GM21526 (cell line): ENCODE data around the gene TMC2.
A peak's percentile ranks its signal among the peaks of the same experiment; 100 is the strongest.
"Not testable (repeated sequence)": the region's sequence is repeated elsewhere in the genome, so short reads cannot be mapped to it uniquely, and the experiment has no call there.

Experiments used
- ATAC-seq: cut with Tn5 transposase; IDR thresholded peaks from one replicate; pipeline ENCODE4 v1.9.1; 2021; ENCODE audit warnings: moderate library complexity; ENCODE audit not compliant: unreplicated experiment, low FRiP score

TMC2 gene

DNA sequence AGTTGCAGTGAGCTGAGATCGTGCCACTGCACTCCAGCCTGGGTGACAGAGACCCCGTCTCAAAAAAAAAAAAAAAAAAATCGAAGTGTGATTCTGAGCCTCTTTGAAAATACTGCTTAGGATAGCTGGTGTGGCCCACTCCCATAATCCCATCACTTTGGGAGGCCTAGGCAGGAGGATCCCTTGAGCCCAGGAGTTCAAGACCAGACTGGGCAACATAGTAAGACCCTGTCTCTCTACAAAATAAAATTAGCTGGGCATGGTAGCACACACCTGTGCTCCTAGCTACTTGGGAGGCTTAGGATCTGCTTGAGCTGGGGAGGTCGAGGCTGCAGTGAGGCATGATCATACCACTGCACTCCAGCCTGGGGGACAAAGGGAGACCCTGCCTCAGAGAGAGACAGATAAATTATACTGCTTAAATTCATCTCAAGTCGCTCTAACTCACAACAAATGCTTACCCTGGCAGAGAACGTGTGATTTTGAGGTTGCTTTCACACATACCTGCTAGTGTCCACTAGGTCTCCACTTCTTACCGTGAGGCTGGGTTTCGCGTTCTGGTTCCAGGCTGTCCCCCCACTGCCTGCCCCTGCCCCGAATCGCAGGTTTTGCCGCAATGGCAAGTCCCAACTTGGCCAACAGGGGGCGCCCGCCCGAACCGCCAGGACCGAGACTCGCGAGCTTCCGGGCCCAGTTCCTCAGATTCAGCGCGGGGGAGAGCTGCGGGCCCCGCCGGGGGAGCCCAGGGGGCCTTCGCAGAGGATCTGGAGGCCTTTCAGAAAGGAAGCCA, 12.3 kb upstream of the TMC2 start:
- peak; percentile 61 for ATAC-seq

DNA sequence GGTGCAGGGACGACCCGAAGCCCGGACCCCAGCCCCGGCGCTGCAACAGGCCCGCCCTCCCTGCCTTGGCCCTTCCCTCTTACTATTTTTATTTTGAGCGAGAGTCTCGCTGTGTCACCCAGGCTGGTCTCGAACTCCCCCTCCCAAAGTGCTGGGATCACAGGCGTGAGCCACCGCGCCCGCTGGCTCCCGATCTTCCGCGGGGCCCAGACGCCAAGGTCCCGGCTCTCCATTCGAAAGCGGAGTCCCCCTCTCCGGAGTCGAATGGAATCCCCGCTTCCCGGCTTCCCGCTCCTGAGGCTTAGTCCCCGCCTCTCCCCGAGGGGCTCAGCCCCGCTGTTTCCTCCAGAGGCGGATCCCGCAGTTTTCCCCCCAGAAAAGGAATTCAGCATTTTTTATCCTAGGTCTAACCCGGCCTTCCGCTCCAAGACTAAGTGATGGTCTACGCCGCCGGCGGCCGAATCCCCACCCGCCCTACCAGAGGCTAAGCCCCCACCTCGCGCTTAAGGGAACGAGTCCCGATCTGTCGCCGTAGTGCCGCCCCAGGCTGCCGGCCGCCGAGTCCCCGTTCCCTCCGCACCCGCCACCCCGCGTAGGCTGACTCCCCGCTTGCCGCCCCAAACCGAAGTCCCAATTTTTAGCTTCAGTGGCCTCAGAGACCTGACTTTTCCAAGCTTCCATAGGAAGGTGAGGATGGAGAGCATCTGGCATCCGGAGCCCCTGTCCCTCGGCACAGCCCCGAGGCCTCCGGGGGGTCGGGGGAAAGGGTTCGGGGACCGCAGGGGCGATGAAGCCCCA, 11.5 kb upstream of the TMC2 start:
- ATAC-seq, result peak; percentile 26

DNA sequence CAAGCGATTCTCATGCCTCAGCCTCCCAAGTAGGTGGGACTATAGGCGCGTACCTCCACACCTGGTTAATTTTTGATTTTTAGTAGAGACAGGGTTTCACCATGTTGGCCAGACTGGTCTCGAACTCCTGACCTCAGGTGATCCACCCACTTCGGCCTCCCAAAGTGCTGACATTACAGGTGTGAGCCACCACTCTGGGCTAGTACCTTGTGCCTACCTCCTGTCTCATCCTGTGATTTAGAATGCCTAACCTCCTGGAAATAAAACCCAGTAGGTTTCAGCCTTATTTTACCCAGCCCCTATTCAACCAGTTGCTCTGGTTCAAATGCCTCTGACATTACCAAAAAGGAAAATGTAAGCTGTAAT, 10.2 kb upstream of the TMC2 start:
- ATAC-seq, result not testable (repeated sequence)

DNA sequence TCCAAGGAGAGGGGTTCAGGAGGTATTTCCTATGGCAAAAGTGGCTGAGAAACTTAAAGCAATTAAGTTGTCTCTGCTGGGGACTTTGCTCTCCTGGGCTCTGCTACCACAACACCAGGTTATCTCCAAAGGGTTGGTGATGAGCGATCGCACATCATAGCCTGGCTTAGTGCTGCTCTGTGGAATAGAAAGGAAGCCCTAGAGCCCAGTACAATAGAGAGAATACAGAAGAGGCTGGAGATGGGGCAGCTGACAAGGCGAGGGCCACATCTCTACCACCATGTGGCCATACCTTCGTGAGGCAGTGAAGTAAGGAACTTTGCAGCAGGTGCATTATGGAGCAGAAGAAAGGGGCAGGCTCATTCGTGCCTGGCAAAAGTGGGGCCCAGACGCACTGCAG, 8.6 kb upstream of the TMC2 start:
- no peak for ATAC-seq

DNA sequence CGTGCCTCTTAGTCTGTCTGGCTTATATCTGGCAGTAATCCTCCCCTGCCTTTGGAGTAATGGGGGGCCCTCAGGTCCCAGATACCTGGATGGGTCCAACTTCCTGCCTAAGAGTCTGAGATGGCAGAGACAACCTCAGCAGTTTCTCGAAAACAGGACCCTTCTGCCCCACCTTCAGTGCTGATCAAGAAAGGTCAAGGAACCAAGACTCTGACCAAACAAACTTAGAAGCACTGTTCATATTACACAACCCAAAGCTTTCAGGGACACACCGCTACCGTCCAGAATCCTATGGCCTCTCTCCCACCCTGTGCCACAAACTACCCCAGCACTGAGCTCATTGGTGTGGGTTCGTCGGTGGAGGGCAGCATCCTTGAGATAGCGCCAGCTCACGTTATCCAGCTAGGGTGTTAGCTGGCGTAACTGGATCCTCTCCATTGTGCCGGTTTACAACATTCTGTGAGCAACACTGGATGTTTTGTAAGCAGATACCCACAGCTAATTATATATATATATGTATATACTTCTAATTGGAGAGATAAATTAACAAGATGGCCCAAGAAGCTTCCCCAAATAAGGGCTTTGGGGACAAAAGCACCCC, 7.6 kb upstream of the TMC2 start:
- ATAC-seq, result no peak

DNA sequence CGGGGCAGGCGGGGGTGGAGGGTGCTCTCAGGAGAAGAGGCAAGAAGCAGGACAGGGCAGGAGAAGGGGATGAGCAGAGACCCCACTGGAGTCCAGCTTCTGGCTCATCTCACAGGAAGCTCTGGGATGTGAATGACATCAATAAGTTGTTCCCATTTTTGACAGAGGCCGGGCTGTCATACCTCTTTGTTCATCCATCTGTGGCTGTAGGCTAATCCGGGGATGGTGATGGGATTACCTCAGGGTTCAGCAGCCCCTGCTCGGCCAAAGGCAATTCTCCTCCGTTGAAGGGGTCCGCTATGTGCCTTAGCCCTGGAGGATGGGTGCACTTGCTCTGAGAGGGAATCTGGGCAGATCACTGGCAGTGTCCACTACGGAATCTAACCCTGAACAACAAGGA, 3.3 kb upstream of the TMC2 start:
- no peak for ATAC-seq

DNA sequence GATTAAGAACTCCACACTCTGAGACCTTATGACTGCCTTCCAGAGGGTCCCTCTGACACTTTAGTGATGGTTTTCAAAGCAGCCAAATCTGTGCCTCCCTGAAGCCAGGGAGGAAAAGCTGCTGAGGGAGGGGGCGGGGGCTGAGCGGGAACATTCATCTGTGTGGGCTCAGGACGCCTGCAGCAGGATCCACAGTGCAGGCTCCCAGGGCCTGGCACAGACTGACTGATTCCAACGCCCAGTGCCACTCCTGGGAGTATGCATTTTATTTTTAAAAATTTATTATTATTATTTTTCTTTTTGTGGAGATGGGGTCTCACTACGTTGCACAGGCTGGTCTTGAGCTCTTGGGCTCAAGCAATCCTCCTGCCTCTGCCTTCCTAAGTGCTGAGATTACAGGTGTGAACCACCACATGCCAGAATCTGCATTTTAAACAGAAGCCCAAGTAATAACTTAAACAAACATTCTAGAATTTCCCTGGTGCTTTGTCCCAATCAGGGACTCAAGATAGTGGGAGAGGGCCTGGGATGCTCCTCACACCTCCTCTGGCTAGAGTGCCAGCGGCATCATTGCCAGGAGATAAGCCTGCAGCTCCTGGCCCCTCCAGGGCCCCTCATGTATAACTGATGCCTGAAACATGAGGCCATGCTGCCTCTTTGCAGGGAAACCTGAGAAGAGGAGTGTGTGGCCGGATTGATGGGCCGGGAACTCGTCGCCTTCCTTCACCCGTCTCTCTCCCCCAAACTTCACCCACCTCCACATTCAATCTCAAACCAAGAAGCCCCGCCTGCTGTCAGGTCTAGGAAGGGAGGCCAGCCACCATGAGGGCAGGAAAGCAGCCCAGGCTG, 438 bp upstream of the TMC2 start:
- no peak for ATAC-seq

DNA sequence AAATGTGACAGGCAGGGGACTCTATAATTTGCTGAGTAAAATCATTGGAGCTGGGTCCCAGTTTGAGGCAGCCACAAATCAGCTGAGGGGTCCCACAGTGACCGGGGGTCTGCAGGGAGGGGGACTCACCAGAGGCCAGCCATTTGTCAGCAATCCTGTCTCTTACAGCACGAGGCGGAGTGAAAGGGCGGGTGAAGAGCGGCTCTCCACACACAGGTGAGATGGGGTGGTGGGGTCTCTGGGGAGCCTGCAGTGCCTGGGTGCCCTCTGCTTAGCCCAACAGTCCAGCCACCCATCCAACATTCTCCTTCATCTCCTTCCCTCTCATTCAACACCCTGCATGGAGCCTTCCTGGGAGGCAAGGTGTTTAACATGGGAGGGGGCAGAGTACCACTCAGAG, 728 bp downstream of the TMC2 start:
- ATAC-seq, result no peak

DNA sequence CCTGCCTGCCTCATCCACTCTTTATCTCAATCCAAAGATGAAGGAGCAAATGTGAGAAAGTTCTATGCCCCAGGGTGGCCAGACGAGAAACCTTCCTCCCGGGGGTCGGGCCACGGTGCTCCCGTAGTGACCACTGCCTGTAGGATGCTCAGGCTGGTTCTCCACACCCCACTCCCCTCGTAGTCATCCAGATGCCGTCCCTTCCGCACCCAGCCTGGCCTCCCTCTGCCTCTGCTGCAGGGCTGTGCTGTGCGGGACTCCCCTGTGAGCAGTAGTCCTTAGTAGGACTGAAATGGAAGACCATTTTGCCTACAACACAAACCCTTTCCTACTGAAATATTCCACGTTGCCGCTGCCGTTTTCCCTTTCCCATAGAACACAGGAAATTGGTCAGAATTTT, 2.0 kb downstream of the TMC2 start:
- no peak for ATAC-seq

DNA sequence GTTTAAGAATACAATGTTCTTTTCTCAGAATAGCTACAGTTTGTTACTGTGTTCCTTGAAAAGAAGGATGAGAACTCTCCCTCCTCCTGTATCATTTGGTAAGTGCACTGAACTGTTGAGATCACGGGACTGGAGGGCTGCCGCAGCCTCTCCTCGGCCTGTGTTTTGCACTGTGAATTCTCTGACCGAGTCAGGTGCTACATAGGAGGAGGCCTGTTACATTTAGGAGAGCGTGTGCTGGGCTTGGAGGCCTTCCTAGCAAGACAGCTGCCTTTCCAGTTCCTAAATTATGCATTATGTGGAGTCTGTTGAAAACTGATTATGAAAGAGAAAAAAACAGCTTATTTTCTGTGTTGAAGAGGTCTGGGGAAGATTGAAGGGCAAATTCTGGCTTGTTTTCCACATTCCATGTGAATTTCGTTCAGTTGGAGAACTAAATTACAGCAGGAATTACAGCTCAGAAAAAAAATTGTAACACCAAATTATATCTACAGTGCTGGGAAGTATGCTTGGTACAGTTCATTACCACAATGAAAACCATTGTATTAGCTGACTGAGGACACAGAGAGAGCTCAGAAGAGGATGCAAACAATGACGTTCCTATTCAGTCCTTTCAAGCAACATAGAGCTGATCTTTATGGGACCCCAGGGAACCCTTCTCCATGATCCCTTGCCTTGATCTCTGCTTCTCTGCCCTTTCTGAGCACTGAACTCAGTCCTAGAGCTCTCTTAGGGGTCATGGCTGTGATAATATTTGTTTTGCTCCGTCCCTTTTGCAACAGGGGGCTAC, 2.8 kb downstream of the TMC2 start:
- no peak for ATAC-seq

DNA sequence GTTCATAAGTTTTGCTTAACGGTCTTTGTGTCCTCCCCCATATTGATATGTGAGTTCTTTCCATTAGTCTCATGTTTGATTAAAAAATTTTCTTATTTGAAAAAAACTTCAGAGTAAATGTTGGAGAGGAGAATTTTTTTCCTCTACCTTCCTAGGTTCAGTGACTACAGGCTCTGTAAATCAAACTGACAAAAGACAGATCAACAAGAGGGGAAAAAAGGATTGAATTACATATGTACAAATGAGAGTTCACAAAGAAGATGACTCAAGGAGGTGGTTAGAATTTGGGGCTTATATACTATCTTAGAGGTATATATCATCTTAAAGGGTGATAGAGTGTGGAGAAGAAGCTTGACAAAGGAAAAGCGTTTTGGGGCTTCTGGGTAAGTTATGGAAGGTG, 5.6 kb downstream of the TMC2 start:
- ATAC-seq, result no peak

DNA sequence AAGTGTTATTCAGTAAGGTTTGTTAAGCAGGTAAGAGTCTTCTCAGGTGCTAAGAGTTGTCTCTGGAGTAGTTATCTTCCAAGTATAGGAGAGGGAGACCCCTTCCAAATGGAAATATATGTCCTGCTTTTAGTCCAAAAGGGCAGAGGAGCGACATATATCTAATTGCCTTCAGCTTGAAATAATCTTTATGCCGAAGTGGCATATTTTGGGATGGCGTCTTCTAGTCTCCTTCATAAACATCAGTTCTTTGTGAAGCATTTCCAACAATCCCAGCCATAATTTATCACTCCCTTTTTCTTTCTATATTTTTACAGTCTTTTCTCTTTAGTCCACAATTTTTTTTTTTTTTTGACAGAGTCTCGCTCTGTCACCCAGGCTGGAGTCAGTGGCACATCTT, 6.0 kb downstream of the TMC2 start:
- ATAC-seq, result no peak

DNA sequence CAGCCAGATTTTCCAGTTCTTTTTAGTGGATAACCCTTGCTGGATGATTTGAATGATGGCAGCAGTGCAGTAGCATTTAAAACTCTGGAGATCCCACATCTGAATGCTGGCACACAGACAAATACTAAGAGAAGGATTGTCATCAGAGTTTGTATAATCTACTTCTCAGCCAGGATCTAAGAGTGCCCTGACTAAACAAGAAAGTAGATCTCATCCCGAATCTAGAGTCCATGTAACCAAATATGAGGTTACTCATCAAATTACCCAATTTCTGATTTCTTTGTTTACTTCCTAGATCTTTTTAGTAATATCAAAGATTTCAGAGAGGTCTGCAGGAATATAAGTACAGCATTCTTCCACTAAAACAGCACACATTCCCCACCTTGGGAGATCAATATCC, 7.8 kb downstream of the TMC2 start:
- ATAC-seq, result no peak

DNA sequence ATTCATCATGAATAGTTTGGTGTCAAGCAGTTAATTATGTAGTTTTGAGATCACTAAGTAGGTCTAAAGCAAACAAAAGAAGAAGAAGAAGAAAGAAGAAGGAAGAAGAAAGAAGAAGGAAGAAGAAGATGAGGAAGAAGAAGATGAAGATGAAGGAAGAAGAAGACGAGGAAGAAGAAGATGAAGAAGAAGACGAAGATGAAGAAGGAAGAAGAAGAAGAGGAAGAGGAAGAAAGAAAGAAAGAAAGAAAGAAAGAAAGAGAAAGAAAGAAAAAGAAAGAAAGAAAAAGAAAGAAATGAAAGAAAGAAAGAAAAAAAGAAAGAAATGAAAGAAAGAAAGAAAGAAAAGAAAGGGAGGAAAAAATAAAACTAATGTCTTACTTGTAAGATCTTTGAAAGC, 9.2 kb downstream of the TMC2 start:
- ATAC-seq, result no peak

DNA sequence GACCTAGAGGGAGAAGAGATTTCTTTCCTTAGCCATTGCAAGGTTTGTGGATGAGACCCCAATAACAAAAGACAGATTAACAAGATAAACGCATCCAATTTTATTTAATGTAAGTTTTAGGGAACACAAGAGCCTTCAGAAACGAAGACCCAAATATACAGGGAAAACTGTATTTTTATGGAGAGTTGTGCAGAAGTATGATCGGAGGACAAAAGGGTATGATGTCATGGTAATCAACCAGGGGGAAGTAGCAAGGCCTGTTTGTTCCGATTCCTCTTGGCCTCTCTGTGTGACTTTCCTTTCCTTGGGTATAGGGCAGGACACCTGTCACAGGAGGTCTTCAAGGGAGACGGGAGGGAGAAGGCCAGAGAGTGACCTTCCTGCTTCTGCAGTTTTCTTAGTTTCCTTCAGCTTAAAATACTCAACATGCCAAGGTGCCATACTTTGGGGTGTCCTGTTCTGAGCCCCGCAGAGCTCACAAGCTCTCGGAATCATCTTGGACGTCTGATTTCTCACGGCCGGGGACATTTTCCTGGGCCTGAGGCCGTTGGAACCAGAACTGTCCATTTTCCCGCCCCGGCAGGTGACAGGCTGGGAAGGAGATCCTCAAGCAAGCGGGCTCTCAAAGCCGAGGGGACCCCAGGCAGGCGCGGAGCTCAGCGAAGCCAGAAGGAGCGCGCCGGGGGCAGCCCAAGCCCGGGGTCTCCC, 21.7 kb downstream of the TMC2 start:
- ATAC-seq, result no peak

DNA sequence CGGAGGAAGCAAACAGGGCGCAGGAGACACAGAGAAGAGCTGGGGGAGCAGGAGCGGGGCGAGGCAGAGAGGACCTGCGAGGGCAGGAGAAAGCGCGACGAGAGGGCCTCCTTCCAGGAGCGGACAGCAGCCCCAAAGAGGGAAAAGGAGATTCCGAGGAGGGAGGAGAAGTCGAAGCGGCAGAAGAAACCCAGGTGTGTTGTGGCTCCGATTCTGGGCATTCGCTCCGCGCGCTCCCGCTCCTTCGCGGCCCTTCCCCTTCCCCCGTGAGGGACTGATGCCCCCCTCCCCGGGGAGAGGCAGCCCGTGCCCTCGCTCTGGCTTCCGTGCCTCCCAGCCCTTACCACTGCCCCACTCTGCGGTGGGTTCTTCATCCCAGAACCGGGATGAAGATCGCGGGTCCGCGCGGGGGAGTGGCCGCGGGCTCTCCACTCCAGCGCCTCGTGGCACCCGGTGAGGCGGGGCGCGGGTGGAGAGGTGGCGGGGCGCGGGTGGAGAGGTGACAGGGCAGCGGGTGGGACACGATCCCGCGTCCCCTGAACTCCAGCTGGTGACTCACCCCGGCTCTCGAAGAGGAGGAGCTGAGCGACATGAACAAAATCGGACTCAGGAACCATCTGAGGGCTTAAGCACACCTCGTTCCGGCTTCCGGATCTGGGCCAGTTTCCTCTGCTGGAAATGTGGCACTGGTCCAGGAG, 22.4 kb downstream of the TMC2 start:
- no peak for ATAC-seq

DNA sequence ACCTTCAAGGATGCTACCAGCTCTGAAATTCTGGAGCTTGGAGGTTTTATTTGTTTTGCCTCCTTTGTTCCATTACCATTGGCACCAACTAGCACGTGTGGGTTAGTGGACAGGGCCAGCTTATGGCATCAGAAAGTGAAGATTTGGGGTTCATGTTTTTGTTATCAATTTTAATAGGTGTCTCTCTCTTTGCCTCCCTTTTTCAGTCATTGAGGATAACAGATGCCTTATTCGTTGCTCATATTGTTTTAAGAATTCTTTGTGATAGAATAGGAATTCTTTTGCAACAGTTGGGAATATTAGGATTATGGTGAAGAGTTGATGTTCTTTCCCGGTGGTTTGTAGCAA, 22.9 kb downstream of the TMC2 start:
- no peak for ATAC-seq

DNA sequence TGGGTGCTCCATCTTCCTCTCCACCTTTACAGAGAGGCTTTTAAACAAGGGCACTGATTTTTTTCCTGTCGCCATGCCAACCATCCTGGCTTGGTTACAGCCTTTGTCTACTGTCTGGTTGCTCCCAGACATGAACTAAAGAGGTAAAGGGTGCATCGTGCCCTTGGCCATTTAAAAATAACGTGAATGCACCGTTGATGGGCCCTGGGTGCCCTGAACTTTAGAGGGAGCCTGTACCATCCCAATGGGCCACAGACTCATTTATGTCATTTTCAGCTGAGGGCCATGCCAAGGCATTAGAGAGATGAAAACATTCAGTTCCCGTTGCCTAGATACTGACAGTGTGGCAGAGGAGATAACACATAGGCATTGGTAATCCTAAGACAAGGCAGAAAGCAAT, 23.3 kb downstream of the TMC2 start:
- ATAC-seq, result no peak

DNA sequence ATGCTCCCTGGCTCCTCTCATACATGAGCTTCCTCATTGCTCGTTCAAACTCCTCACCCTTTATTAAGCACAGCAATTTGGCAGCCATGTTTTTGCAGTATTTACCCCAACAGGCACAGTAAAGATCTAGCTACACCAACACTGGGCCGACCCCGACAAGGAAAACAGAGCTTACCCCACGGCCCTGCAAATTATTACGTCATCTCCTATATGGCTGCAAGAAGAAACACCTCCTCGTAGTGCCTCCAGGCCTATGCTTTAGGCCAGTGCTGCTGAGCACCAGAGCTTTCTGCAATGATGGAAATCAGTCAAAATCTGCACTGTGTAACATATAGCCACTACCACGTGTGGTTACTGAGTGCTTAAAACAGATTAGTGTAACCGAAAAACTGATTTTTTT, 26.7 kb downstream of the TMC2 start:
- ATAC-seq, result no peak
